Activated effector memory CD4-positive, alpha-beta T cell treated with Interleukin-2 at 50 U/mL for 16 hours (primary cell): ENCODE measurements around the gene SEMA4D.
A peak's percentile ranks its signal among the peaks of the same experiment; 100 is the strongest.

ENCODE experiments used
- DNase-seq: peaks from one replicate; pipeline ENCODE4 v3.0.0-alpha.2; 2020

Gene SEMA4D

DNA sequence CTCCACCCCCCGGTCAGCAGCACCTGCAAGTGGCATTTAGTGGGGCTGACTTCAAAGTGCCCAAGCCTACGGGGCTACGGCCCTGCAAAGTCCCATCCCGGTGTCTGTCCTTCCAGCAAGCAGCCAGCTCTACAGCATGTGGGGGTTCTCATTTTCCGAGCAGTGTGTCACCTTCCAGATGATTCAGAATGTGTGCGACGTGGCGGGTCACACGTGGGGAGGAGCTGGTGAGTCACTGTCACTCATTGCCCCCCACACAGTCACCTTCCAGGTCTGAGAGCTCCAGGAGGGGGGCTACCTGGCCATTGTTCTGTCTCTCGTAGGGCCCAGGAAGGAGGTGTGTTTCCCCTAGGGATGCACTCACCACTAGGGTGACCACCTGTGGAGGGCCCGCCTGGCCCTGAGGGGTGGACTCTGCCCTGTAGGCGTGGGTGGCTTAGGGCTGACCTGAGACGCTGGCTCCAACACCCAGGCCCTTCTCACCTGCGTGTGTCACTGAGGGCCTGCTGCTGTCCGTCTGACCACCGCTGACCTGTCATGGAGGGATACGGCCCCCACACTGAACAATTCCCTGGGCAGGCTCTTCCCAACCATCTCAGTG, 70.2 kb downstream of the SEMA4D start:
- DNase-seq = peak; percentile 51

DNA sequence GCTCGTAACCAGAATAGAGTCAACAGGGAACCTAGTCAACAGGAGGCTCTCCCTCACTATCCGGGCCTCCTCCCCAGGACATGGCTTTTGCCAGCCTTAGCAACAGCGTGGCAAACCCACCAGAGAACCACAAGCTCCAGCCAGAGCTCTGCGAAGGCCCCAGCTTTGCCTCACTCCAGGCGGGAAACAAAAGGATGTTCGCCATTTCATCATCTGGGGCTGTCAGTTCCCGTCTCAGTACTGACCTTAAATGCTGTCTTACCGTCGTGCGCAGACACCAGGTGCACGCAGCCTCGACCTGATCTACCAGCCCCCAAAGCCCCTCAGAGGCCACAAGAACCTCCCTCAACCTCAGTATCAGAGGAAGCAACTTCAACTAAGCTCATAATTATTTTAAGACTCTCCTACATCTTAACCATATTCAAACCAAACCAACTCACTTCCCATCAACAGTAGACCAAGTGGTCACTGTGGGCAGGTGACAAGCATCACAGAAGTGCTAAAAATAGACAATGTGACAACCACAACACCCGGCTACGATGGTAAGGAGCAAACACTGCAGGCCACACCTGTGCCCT, 71.4 kb downstream of the SEMA4D start:
- DNase-seq = no peak

- no peak for DNase-seq
Observed at GRCh38 chr9:89425921-89426383, 72.0 kb downstream of the SEMA4D start.

- DNase-seq = no peak
Observed at GRCh38 chr9:89425024-89425805, 72.7 kb downstream of the SEMA4D start.

GRCh38 chr9:89422151-89422975, 75.5 kb downstream of the SEMA4D start:
- DNase-seq = no peak

DNA sequence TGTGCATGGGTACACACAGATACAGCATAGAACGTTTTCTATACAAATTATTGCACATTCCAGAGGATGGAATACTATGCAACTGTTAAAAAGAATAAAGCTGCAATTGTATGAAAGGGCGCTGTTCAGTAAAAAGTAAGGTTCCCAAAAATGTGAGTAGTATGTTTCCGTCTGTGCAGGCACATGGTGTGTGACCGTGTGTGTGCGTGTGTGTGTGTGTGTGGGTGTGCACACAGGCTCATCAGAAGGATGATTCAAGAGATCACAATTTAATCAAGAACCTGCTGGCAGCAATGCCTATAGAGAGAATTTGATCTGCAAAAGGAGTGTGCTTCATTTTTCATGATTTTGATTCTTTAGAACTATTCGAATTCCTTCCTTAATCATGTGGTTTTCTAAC, 76.3 kb downstream of the SEMA4D start:
- DNase-seq = no peak

- DNase-seq = no peak
Observed at GRCh38 chr9:89420397-89421178, 77.3 kb downstream of the SEMA4D start.

DNA sequence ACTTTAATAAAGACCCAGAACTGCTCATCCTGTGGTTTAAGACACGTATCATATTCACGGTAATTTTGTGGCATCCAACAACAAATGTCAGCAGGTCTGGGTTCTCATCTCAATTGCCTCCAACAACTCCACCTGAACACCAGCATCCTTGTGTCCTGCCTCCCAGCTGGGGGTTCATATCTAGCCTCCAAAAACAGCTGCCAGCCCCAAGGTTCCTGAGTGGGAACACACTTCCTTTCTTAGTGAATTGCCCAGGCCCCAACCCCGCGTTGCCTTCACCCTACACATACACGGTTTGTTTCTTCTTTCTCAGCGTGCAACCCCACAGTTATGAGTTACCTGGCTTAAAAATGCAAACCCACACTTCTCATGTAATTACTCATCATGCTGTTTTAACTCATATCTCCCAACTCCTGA, 77.9 kb downstream of the SEMA4D start:
- no peak for DNase-seq

DNA sequence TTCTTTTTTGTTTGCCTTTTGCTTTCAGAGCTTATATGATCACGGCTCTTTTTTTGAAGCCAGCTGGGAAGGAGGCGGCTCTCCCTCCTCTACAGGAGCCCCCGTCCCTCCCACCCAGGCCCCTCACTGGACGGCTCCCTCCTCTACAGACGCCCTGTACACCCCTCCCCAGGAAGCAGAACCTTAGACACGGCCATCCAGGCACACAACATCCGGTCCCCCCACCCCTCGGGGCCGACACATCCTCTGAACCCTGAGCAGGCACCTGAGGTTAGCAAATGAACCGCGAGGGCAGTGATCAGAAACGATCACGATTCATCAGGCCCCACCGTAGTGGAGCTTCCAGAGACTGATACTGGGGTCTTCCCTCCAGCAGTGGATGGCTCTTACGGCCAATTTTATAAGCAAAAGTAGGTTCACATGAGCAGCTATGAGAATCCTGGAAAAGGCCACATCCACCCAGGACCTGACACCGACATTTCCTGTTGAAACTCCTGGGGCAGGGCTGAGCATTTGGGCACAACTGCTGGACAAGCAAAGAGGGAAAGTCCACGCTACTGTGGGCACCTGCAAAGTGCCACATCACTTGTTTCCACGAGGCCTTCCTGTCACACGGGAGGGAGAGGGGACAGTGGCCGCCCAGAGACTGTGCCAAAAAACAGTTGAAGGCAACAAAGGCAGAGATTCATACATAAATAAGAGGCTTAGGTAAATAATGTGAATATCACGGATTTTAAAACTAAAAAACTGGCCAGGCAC, 78.9 kb downstream of the SEMA4D start:
- DNase-seq = peak; percentile 72

DNA sequence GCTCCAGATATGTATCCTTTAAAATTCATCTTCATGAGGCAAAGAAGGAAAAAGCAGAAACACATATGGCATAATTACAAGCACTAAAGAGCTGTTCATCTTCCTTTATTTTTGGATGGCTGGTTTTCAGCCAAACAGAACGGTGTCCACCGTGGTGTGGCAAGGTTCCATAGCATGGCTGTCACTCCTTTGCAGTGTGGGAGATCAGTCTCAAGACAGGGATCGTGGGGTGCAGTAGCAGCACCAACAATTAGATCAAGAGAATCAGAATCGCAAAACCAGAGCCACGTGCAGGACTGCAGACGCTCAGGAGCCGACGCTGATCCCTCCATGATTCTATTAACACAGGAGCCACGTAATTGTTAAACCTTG, 79.5 kb downstream of the SEMA4D start:
- no peak for DNase-seq

DNA sequence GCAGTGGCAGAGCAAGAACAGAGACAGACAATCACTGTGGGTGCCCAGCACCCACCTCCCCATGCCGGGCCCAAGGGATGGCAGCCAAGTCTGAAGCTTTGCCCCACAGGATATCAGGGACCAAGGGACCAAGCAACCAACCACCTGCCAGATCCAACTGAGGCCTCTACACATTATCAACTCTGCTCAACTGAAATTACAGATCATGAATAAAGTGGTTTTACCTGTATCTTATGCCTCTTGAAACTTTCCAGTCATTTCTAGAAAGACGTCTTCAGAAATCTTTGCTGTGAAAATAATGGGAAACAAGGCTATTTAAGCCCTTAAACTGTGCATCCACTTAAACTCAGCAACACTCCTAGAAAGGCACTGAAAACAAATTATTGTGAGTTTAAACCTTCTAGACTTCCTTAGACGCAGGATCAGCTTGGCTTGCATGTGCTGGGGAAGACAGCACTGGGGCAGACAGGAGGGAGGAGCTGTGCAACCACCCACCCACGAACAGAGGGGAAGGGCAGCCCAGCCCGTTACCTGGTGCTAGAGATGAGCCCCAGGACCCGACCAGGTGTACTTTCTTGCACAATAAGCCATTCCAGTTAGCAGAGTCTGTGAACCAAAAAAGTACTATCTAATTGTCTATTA, 80.0 kb downstream of the SEMA4D start:
- DNase-seq = no peak

- DNase-seq = no peak
Observed at GRCh38 chr9:89414670-89415324, 83.1 kb downstream of the SEMA4D start.

DNA sequence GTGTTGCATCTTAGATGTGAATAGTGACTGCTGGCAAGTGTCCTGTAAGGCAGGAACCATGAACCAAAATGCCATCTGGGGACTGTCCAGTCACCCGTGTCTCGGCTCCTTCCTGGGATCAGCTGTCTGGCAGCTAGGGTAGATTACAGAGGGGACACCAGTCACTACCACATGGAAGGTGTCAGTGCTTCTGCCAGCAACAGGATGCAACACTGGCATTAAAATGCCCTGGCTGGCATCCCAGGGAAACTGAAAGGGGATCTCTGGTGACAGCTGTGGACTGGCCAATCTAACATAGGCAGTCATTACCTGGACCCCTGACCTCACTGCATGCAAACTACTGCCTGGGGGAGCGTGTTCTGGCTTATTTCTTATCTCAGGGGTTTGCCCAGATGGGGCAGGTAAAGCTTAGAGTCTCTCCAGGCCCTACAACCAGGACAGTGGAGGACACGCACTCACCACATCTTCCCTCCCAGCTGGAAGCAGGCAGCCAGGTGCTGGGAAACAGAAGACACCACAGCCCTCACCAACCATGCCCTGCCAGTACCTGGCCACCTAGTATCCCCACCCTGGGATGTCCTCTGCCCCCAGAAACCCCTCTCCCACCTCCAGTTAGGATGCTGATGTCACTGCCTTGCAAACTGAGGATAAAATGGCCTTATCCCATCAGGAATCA, 83.8 kb downstream of the SEMA4D start:
- no peak for DNase-seq

- no peak for DNase-seq
Observed at GRCh38 chr9:89412951-89413350, 85.0 kb downstream of the SEMA4D start.

GRCh38 chr9:89412541-89412940, 85.4 kb downstream of the SEMA4D start:
- no peak for DNase-seq

GRCh38 chr9:89411759-89412158, 86.2 kb downstream of the SEMA4D start:
- no peak for DNase-seq

- DNase-seq = no peak
Observed at GRCh38 chr9:89410641-89411350, 87.1 kb downstream of the SEMA4D start.

GRCh38 chr9:89410022-89410421, 87.9 kb downstream of the SEMA4D start:
- DNase-seq = no peak

DNA sequence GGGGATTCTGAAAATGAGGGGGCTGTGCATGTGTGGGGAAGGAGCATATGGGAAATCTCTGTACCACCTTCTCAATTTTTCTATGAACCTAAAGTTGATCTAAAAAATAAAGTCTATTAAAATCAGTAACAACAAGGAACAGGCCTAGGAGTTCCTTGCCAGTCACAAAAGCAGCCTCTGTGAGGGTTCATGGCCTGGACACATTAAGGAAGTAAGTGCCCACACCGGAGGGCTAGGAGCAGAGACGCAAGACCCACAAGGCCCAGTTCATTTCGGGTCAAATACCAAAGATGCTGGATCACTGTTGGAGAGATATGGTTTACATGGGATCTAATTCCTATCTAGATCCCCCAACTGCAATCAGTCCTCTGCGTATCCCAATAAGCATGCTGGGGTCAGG, 88.4 kb downstream of the SEMA4D start:
- DNase-seq = no peak
